NCI-H345 (cell line): ENCODE measurements around the gene TLR9.
"Not testable (repeated sequence)": the region's sequence is repeated elsewhere in the genome, so short reads cannot be mapped to it uniquely, and the experiment has no call there.

Source experiments
- DNase-seq: peaks from one replicate; lab custom pipeline; 2025; lab: John Stamatoyannopoulos, UW

Gene TLR9, protein sequence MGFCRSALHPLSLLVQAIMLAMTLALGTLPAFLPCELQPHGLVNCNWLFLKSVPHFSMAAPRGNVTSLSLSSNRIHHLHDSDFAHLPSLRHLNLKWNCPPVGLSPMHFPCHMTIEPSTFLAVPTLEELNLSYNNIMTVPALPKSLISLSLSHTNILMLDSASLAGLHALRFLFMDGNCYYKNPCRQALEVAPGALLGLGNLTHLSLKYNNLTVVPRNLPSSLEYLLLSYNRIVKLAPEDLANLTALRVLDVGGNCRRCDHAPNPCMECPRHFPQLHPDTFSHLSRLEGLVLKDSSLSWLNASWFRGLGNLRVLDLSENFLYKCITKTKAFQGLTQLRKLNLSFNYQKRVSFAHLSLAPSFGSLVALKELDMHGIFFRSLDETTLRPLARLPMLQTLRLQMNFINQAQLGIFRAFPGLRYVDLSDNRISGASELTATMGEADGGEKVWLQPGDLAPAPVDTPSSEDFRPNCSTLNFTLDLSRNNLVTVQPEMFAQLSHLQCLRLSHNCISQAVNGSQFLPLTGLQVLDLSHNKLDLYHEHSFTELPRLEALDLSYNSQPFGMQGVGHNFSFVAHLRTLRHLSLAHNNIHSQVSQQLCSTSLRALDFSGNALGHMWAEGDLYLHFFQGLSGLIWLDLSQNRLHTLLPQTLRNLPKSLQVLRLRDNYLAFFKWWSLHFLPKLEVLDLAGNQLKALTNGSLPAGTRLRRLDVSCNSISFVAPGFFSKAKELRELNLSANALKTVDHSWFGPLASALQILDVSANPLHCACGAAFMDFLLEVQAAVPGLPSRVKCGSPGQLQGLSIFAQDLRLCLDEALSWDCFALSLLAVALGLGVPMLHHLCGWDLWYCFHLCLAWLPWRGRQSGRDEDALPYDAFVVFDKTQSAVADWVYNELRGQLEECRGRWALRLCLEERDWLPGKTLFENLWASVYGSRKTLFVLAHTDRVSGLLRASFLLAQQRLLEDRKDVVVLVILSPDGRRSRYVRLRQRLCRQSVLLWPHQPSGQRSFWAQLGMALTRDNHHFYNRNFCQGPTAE

GRCh38 chr3:52225452-52226228 lies at the start of gene TLR9:
TSS of gene TLR9 (minus strand) at chr3:52225645. CDS start at chr3:52225529, 116 bp downstream.
- no peak for DNase-seq

- DNase-seq, result not testable (repeated sequence)
Observed at GRCh38 chr3:52274781-52275180, 49.3 kb upstream of the TLR9 start.

DNA sequence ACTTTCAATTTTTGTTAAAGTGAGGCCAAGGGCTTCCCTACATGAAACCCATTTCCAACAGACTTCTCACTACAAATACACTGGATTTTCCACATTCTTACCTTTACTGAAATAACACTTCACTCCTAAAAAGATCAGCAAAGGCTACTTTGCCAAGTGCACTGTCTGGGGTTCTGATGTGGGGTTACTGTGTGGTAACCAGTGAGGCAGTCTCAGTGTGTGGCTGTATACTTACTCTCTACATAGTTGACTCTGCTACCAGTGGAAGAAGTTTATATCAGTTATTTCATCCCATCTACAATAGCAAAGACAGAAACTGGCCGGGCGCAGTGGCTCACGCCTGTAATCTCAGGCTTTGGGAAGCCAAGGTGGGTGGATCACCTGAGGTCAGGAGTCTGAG lies 47.4 kb upstream of the TLR9 start:
- DNase-seq, result no peak

GRCh38 chr3:52272172-52272571 lies 46.7 kb upstream of the TLR9 start:
- DNase-seq, result not testable (repeated sequence)

DNA sequence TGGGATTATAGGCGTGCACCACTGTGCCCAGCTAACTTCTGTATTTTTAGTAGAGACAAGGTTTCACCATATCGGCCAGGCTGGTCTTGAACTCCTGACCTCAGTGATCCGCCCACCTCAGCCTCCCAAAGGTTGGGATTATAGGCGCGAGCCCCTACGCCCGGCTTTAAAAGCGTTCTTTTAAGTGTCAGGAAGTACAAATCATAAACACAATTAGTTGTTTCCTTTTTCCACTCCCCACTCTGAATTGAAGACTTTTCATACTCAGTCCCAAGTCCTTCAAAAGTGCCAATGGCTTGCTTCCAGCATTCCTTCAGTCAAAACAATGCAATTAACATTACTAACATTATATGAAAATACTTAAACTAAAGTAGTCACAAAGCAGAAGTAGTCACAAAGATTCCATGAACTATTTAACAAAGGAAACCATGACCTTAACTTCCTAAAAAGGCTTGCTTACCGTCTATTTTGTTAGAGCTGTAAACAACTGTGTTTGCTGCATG lies 44.9 kb upstream of the TLR9 start:
- no peak for DNase-seq

DNA sequence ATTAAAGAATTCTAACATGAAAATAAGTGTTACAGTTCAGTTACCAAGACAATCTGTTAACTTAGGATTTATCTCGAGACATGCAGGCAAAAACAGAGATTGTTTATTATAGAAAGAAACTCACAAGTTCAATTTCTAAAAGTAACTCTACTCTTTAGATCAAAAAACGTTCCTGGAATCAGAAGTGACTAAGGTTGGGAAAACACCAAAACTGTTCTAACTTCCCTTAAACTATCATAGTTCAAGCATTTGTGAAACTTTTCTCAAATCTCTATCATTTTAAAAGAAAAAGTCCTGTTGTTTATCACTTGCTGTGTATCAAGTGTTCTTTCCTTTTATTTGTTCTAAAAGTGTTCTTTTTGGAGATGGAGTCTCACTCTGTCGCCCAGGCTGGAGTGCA lies 44.3 kb upstream of the TLR9 start:
- no peak for DNase-seq

DNA sequence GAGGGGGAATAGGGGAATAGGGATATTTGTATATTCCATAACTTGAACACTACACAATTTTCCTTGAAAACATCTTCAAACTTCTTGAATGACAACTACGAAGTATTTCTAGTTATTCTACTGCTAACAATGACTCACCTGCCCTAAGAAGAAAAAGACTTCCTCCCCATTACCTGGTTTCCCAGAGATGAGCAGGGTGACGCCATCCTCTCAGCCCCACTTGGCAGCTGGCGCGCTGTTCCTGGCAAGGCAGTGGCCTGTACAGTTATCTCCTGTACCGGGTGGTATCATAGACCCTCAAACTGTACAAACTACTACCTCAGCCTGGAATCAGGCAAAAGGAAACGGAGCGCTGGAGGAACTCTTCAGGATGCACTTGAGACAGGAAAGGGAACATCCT lies 42.6 kb upstream of the TLR9 start:
- no peak for DNase-seq

GRCh38 chr3:52265387-52265786 lies 39.9 kb upstream of the TLR9 start:
- no peak for DNase-seq

GRCh38 chr3:52262447-52262846 lies 37.0 kb upstream of the TLR9 start:
- DNase-seq, result no peak

- DNase-seq, result no peak
Observed at GRCh38 chr3:52259448-52259847, 34.0 kb upstream of the TLR9 start.

DNA sequence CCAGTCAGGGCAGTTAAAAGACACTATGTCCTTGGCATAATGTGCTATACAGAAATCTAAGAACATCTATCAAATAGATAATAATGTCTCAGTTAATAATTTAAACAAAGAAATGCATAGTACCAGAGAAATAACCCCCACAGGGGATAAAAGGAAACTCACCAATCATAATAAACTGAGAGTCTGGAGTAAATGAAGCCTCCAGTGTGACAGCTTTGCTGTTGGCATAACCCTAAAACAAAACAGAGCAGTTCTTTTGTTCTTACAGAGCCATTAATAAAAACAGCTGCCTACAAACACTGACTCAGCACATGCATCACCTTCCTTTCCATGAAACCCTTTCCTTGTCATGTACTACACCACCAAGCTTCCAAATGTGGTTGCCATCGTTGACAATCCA lies 33.6 kb upstream of the TLR9 start:
- DNase-seq, result no peak

DNA sequence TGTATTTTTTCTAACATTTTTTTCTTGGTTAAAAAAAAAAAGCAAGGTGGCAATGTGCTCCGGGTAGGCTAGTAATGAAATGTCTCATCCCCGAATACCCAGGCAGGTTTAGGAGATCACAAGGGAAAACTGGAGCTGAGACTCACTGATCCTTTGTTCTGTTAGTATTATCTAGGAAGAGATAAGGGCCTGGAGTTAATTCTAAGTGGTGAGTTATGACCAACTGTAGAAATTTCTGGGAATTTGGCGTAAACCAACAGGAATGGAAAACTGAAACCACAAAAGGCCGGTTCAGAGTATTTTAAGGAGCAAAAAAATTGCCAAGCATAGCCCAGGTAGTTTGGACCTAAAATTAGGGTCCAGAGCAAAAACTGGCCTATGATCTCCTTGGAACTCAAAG lies 32.5 kb upstream of the TLR9 start:
- no peak for DNase-seq

- DNase-seq, result no peak
Observed at GRCh38 chr3:52256622-52257021, 31.2 kb upstream of the TLR9 start.

- no peak for DNase-seq
Observed at GRCh38 chr3:52256159-52256558, 30.7 kb upstream of the TLR9 start.

DNA sequence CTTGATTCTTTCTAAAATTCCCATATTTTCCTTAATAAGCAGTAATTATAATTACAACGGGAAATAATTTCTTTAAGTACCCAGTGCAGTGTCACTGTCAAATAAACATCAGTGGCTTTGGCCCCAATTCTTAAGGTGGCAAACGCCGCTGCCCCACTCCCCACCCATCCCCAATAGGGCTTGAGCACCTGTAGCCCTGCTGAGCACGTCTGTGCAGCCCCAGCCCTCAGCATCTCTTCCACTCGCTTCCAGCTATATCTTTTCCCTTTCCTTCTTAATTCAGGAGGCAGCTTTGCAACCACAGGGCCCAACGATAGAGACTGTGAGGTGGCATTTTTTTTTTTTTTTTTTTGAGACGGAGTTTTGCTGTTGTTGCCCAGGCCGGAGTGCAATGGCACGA lies 29.2 kb upstream of the TLR9 start:
- DNase-seq, result no peak

DNA sequence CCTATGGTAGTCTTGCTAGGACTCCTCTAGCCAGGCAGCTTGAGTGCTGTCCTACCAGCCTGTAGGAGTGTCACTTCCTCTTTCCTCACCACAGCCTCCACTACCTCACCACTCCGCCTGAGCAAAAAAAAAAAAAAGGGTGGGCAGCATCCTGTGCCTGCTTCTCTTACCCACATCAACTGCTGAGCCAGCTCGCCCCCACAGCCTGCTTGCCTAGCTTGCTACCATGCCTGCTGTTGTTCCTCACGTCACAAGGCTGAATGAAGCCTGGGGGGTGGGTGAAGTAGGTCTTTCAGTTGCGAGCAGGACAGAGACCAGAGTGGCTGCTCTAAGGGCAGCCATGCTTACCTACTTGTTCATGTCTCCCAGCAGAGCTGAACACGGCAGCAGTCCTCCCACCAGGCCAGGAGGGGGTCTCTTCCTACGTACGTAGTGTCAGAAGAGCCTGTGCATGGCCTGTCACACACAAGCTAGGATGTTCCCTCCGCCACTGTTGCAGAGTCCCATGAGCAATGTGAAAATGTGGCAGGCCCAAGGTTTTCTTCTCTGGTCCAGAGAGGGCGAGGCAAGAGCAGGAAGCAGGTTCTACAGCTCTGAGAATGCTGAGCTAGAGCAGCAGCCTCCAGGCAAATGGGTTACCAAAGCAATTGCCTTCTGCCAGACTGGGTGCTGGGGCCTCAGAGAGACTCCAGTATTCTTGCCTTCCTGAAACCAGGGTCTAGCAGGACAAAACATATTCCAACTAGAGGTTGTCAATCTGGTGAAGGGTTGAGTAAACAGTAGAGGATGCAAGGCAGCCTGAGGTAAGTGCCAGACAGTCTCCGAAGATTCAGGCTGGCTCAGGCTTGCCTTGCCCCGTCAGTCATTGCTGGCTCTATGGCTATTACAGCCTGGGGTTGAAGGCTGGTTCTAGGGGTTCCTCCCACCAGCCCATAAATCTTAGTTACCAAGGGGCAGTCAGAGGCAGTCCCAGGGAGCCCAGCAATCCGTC lies 28.2 kb upstream of the TLR9 start:
- DNase-seq, result no peak

GRCh38 chr3:52250122-52250521 lies 24.7 kb upstream of the TLR9 start:
- no peak for DNase-seq

- no peak for DNase-seq
Observed at GRCh38 chr3:52249683-52250082, 24.2 kb upstream of the TLR9 start.

- DNase-seq, result no peak
Observed at GRCh38 chr3:52248816-52249547, 23.5 kb upstream of the TLR9 start.

GRCh38 chr3:52248165-52248541 lies 22.7 kb upstream of the TLR9 start:
- no peak for DNase-seq
